Thyroid gland (tissue), 4 donors: ENCODE measurements around the gene SPECC1. TPM values are rescaled to one million over a fixed set of nuclear protein-coding genes. Genes with fewer than 3 reads are reported as not detected.
"Not testable (repeated sequence)": the region's sequence is repeated elsewhere in the genome, so short reads cannot be mapped to it uniquely, and the experiment has no call there.

Experiments used
- DNase-seq, 2 donors: peaks; one replicate each; pipeline ENCODE4 v3.0.0-alpha.2; 2019
- H3K27ac ChIP-seq, 3 donors: fragments of 200-600 bp; sonication (generic); 1 replicate in 2 of 3; 2 replicates in 1 of 3; pipeline ENCODE4 v1.5.1; 2016 to 2019; ENCODE audit warnings: mild to moderate bottlenecking in 1 of 3, moderate library complexity in 1 of 3
- H3K27me3 ChIP-seq: fragments of 200-600 bp; sonication (generic); one replicate; pipeline ENCODE4 v1.5.1; 2019
- H3K36me3 ChIP-seq, 2 donors: fragments of 200-600 bp; sonication (generic); one replicate each; pipeline ENCODE4 v1.5.1; 2016 to 2019
- H3K4me1 ChIP-seq, 2 donors: fragments of 200-600 bp; sonication (generic); one replicate each; pipeline ENCODE4 v1.5.1; 2017 to 2019
- H3K4me3 ChIP-seq, 3 donors: fragments of 200-600 bp; sonication (generic); replicated peaks in 1 of 3; 1 replicate in 2 of 3; 2 replicates in 1 of 3; pipeline ENCODE4 v1.5.1; 2016; ENCODE audit warnings: mild to moderate bottlenecking in 1 of 3
- H3K9me3 ChIP-seq: fragments of 200-600 bp; sonication (generic); one replicate; pipeline ENCODE4 v1.5.1; 2017
- CTCF ChIP-seq, 6 experiments: fragments of 200-600 bp in 3 of 6; fragments of 450-650 bp in 3 of 6; sonication (generic) in 3 of 6; IDR thresholded peaks; one replicate each; pipeline ENCODE4 v1.5.1; 2016 to 2019; ENCODE audit warnings: antibody characterized with exemption in 6 of 6, mild to moderate bottlenecking in 2 of 6, inconsistent platforms in 1 of 6, moderate library complexity in 1 of 6
- POLR2A ChIP-seq, 2 donors: fragments of 450-650 bp; IDR thresholded peaks; one replicate each; pipeline ENCODE4 v1.6.1; 2017; ENCODE audit warnings: antibody characterized with exemption in 2 of 2, mild to moderate bottlenecking in 2 of 2, moderate library complexity in 1 of 2
- WGBS, 2 donors: methylation state at CpG; one replicate each; pipeline ENCODE4 v1.1.5; 2017; 5-methylcytosine and 5-hydroxymethylcytosine counted together
- intact Hi-C: fragments of 100-400 bp; cut with DNase I; formaldehyde crosslinking; loops from one replicate; pipeline ENCODE4 v1.15.1; 2023
- total RNA-seq, 4 donors: library from RNA; depleted of rRNA; stranded (reverse); fragments of >200 nt; gene quantifications; one replicate each; pipeline ENCODE4 v1.2.3, GENCODE V29; 2016

SPECC1 gene
- total RNA-seq, 4 donors from 2014 or later: 19.8 to 41.5 (median 24.4) TPM

- Histone ChIP-seq H3K9me3 (no peaks in the 10 kb centered on the region), H3K27ac (no peak overlapping the region), H3K4me1 (no peaks in the 10 kb centered on the region), H3K27me3 (no peaks in the 10 kb centered on the region), H3K36me3 (peaks cover 0 to 8% of the 10 kb centered on the region in 2 donors), H3K4me3 (no peak overlapping the region)
- DNase-seq: no peak
- 73 to 78% methylated on average over 5 of the region's 5 CpGs for WGBS, 2 donors
- intact Hi-C loops: no loop called here
- TF ChIP-seq POLR2A (IDR thresholded peaks at IDR 0.05): no peak
- no peak for TF ChIP-seq CTCF (IDR thresholded peaks at IDR 0.05)
Observed at GRCh38 chr17:20236578-20237227, 227.5 kb downstream of the SPECC1 start.

DNA sequence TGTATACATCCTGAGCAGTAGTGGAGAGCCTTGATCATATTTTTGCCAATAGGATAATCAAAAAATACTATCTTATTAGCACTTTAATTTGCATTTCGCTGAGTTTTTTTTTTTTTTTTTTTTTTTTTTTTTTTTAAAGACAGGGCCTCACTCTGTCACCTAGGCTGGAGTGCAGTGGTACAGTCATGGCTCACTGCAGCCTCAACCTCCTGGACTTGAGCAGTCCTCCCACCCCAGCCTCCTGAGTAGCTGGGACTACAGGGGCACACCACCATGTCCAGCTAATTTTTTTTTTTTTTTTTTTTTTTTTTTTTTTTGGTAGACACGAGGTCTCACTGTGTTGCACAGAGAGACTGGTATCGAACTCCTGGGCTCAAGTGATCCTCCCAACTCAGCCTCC lies 230.6 kb downstream of the SPECC1 start:
- H3K27ac ChIP-seq, DNase-seq, intact Hi-C loops, H3K9me3 ChIP-seq, H3K27me3 ChIP-seq, H3K36me3 ChIP-seq, H3K4me3 ChIP-seq, H3K4me1 ChIP-seq: not testable (repeated sequence)
- 91 to 97% methylated on average over 3 of the region's 3 CpGs for WGBS, 2 donors

DNA sequence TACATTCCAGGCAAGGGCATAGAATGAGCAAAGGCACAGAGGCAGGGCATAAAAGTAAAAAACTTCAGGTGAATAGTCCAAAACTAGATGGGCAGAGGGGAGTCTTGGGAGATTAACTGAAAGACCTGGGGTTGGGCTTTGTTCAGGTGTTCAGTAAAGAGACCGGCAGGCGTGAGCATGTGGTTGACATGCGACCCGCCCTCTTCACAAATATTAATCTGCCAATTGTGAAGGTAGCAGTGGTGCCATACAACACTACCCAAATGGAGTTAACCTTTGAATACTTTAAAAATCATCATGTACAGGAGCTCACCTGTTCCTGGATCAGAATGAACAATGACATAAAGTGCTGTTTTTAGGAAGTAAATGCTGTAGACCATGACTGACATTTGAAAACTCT lies 232.7 kb downstream of the SPECC1 start:
- Histone ChIP-seq H3K36me3 (no peaks in the 10 kb centered on the region), H3K4me1 (no peaks in the 10 kb centered on the region), H3K9me3 (no peaks in the 10 kb centered on the region), H3K4me3 (no peak overlapping the region), H3K27me3 (no peaks in the 10 kb centered on the region), H3K27ac (no peak overlapping the region)
- TF ChIP-seq CTCF (IDR thresholded peaks at IDR 0.05) (no peak), POLR2A (IDR thresholded peaks at IDR 0.05) (no peak)
- WGBS, 2 donors: 92 to 96% methylated on average over 4 of the region's 4 CpGs
- intact Hi-C loops: no loop called here
- DNase-seq: no peak

- TF ChIP-seq CTCF (IDR thresholded peaks at IDR 0.05) (no peak), POLR2A (IDR thresholded peaks at IDR 0.05) (no peak)
- Histone ChIP-seq H3K4me1 (no peaks in the 10 kb centered on the region), H3K4me3 (no peak overlapping the region), H3K27ac (no peak overlapping the region), H3K9me3 (no peaks in the 10 kb centered on the region), H3K36me3 (no peaks in the 10 kb centered on the region), H3K27me3 (no peaks in the 10 kb centered on the region)
- intact Hi-C loops: no loop called here
- WGBS, 2 donors: 94 to 96% methylated on average over 3 of the region's 3 CpGs
- no peak for DNase-seq
Observed at GRCh38 chr17:20242271-20242670, 233.1 kb downstream of the SPECC1 start.

GRCh38 chr17:20243524-20243923 lies 234.4 kb downstream of the SPECC1 start:
- no peaks in the 10 kb centered on the region for H3K36me3 ChIP-seq
- no peak for TF ChIP-seq POLR2A (IDR thresholded peaks at IDR 0.05)
- no peak for TF ChIP-seq CTCF (IDR thresholded peaks at IDR 0.05)
- H3K27me3 ChIP-seq: no peaks in the 10 kb centered on the region
- H3K27ac ChIP-seq: no peak overlapping the region
- no peaks in the 10 kb centered on the region for H3K9me3 ChIP-seq
- no peak overlapping the region for H3K4me3 ChIP-seq
- intact Hi-C loops: no loop called here
- WGBS, 2 donors: 94 to 96% methylated on average over 1 of the region's 1 CpG
- H3K4me1 ChIP-seq: no peaks in the 10 kb centered on the region
- DNase-seq: no peak
